AML-193 (cell line): ENCODE measurements around the gene ARHGAP24.
"Not testable (repeated sequence)": the region's sequence is repeated elsewhere in the genome, so short reads cannot be mapped to it uniquely, and the experiment has no call there.

ENCODE experiments used
- DNase-seq, 2 experiments: peaks; one replicate each; lab custom pipeline; 2025; lab: John Stamatoyannopoulos, UW

The ARHGAP24 gene

GRCh38 chr4:85913931-85914694, 439.2 kb downstream of the ARHGAP24 start:
- DNase-seq = no peak

- not testable (repeated sequence) for DNase-seq
Measured at GRCh38 chr4:85915570-85915969, 440.6 kb downstream of the ARHGAP24 start.

GRCh38 chr4:85919200-85919887, 444.4 kb downstream of the ARHGAP24 start:
- DNase-seq = no peak

- DNase-seq = no peak
Measured at GRCh38 chr4:85925071-85925470, 450.1 kb downstream of the ARHGAP24 start.

- no peak for DNase-seq
Measured at GRCh38 chr4:85928775-85929591, 454.0 kb downstream of the ARHGAP24 start.

DNA sequence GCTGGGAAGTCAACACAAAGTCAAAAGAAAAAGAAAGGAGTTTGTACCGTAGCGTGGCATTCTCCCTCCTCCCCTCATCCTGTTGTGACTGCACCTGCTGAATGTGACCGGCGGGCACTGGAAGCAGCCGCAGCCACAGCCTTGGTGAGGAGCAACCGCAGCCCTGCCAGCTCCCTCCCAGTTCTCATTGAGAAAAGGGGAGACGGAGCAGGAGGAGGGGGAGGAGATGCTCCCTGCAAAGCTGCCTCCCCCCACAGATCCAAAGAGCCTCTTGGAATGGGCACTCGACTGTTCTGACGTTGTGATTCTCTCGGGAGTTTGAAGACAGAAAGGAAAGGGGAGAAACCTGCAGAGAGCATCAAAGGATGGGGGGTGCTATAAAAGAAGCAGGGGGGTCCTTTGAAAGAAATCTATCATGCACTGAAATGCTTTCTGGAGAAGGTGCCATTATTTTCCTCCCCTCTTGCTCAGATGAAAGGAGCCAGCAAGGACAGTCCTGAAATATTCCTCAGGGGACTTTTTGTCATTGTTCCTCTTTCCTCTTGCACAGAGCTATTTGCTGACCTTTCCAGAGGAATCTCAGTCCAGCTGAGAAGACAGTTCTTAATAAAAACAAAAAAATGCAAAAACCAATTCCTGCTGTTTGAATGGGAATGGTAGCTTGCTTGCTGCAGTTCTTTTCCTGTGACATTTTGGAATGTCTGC, 455.2 kb downstream of the ARHGAP24 start:
- no peak for DNase-seq

- DNase-seq = no peak
Measured at GRCh38 chr4:85932500-85933290, 457.7 kb downstream of the ARHGAP24 start.

GRCh38 chr4:85933291-85933640, 458.3 kb downstream of the ARHGAP24 start:
- no peak for DNase-seq

DNA sequence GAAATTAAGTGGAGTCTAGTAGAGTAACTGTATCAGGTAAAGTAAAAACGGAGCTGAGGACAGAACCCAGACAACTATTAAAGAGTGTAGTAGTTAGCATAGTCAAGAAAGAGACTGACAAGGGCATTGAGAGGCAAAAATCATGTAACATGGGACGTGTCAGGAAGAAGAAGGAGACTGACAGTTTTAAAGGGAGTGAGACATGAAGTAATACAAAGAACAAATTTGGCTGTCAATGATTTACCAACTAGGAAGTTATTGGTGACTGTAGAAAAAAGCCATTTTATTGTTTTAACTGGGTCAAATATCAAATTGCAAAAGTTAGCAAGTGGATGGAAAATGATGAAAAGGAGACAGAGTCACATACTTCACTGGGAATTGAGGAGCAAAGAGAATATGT, 462.6 kb downstream of the ARHGAP24 start:
- no peak for DNase-seq

- no peak for DNase-seq
Measured at GRCh38 chr4:85938062-85938461, 463.1 kb downstream of the ARHGAP24 start.

- DNase-seq = no peak
Measured at GRCh38 chr4:85938902-85939301, 464.0 kb downstream of the ARHGAP24 start.

DNA sequence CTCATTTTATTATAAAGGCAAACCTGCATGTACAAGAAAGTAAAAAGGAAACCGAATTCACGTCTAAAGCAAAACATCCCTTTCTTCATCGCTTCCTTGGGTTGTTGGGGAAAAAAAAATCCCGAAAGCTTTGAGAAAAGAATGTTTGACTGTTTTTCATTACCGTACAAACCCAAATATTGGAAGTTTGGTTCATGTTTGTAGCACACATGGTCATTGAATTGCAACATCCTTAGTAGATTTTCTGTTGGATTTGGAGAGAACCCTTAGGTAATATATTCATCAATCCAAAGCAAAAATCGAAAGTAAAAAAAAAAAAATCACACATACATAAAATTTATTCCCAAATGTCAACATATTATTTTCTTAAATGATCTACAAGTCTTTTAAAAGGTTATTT, 464.6 kb downstream of the ARHGAP24 start:
- no peak for DNase-seq

GRCh38 chr4:85940151-85940550, 465.2 kb downstream of the ARHGAP24 start:
- DNase-seq = no peak

DNA sequence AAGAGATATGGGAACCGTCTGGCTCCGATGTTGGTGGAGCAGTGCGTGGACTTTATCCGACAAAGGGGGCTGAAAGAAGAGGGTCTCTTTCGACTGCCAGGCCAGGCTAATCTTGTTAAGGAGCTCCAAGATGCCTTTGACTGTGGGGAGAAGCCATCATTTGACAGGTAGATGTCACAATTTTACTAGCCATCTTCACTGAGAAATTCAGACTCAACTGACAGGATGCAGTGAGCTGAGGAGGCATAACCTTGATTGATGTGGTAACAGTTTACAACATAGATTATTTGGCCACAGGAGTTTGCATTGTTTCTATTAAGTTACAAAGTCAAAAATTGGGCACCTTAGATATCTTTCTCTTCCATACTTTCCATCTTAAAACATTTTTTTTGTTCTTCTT, 467.2 kb downstream of the ARHGAP24 start:
- no peak for DNase-seq

DNA sequence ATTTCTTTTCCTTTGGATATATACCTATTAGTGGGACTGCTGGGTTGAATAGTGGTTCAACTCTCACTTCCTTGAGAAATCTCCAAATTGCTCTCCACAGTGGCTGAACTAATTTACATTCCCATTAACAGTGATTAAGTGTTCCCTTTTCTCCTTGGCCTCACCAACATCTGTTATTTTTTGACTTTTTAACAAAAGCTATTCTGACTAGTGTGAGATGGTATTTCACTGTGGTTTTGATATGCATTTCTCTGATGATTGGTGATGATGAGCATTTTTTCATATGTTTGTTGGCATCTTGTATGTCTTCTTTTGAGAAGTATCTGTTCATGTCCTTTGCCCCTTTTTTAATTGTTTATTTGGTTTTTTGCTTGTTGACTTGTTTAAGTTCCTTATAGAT, 471.9 kb downstream of the ARHGAP24 start:
- no peak for DNase-seq

- no peak for DNase-seq
Measured at GRCh38 chr4:85951099-85951498, 476.1 kb downstream of the ARHGAP24 start.

DNA sequence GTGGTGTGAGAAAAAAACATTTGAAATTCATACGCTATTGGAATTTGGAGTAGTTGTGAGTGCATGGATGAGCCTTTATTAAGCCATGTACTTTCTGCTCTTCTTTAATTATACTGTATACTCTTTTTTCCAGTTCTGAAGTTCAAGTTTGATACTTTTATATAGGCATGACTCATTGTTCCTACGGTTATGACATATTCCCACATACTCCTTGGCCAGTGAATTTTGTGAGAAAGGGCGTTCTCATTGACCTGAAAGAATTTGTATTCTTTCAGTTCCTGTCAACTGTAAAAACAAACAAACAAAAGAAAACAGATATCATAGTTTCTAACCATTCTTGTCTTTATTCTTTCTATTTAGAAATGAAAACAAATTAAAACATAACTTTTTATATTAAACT, 477.6 kb downstream of the ARHGAP24 start:
- DNase-seq = no peak

GRCh38 chr4:85952972-85953650, 478.2 kb downstream of the ARHGAP24 start:
- no peak for DNase-seq

GRCh38 chr4:85953651-85954018, 478.7 kb downstream of the ARHGAP24 start:
- DNase-seq = no peak

DNA sequence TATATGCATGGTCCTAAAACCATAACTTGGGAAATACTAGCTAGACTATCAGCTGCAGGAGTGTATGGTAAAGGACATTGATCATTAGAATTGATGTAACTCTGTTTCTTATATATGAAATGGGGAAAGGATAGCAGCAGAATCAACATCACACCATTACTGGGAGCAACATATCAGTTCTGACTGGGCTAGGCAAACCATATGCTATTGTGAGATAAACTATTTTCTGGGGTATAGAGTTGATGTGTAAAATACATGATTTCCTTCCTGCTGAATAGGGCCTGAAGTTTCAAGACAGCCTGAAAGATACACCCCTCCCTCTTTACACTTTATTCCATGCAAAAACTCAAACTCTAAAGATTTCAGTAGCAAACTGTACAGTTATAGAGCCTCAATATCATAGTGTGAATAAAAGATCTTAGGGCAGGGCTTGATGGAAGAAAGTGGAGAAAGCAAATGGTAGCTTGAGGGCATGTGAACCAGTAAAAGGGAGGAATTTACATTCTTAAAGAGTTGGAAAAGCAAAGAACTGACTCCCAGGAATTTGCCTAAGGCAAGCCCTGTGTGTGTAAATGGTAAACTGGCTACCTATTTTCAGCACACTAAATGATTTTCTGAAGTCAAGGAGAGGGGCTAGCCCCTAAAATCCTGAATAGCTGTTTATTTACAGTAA, 480.8 kb downstream of the ARHGAP24 start:
- no peak for DNase-seq
